Fibroblast of skin of left biceps (primary cell): ENCODE results near the gene LSM10.

Source experiments
- DNase-seq, 2 experiments: peaks; one replicate each; pipeline ENCODE4 v3.0.0-alpha.2; 2013; ENCODE audit warnings: low read depth in 2 of 2

The LSM10 gene

DNA sequence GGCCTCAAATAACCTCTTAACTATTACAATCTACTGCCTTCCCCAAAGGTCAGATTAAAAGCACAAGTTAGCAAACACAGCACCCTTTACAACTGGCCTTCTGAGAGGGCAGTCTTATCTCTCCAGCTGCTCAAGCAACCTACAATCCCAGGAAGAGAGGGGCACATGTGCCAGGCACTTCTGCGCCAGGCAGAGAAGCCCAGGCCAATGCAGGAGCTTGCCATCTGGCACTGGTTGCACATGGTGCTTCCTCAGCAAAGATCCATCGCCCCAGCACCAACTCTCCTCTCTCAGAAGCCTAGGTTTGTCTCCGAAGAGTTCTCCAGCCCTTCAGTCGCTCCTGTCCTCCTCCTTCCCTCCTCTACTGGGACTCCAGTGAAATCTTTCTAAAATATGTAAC lies 14.5 kb downstream of the LSM10 start:
- DNase-seq, result no peak

DNA sequence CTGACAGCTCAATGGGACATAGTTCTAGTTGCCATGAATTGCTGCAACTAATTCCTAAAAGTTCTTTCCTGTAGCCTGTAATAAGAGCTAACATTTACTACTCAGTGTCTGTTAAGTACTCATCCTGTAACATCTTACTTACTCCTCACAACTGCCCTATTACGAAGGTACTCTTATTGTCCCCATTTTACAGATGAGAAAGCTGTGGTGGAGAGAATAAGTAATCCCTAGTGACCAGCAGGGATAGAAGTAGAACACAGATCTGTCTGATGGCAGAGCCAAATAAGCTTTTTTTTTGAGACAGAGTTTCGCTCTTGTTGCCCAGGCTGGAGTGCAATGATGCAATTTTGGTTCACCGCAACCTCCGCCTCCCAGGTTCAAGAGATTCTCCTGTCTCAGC lies 15.0 kb downstream of the LSM10 start:
- no peak for DNase-seq

DNA sequence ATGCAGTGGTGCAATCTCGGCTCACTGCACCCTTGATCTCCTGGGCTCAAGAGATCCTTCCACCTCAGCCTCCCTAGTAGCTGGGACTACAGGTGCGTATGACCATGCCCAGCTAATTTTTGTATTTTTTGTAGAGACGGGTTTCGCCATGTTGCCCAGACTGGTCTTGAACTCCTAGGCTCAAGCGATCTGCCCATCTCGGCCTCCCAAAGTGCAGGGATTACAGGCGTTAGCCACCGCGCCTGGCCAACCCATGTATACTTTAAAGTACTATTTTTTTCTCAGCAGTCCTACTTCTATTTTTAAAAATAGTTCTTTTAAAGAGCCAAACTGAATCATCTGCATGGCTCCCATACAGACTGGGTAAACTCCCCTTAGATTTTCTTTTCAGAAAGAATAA lies 15.5 kb downstream of the LSM10 start:
- no peak for DNase-seq

DNA sequence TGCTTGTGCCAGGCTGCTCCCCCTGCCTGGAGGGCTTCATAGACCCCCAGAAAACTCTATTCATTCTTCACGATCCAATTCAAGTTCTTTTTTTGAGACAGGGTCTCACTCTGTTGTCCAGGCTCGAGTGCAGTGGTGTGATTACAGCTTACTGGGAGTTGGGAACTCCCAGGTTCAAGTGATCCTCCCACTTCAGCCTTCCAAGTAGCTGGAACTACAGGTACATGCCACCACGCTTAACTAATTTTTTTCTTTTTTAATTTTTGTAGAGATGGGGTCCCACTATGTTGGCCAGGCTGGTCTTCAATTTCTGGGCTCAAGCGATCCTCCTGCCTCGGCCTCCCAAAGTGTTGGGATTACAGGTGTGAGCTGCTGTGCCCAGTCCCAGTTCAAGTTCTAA lies 16.3 kb downstream of the LSM10 start:
- no peak for DNase-seq

DNA sequence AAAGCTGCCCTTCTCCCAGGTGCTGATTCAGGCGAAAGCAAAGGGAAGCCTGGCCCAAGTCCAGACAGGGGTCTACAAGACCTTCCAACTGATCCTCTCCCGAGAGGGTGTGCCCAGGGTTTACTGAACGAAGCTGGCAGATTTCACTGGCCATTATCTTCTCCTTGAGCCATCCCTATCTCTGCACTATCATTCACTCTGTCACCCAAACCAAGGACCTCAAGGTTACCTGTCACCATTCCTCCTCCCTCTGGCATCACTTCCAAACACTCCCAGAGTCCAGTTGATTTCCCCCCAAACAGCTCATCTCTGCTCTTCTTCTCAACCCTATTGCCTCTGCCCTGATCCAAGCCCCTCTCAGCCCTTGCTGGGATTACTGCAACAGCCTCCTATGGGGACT lies 16.9 kb downstream of the LSM10 start:
- DNase-seq, result no peak

DNA sequence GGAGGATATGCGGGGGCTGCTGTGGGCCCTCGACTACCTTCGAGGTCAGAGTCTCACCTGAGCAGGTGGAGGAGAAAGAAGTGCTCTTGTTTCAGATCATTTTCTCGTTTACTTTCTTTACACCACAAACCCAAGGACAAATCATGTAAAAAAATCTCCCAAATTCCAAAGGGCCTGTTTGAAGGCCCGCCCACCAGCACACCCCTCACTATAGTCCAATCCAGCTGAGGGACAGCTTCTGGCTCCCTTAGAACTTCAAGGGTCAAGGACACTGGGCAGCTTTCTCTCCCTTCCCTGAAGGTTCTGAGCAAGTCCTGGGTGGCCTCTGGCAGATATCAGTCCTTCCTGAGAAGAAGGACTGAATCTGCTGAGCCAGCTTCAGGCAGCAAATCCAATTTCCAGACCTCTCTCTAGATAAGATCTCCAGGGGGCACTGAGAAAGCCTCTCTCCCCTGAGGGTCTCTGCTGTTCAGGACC lies 17.5 kb downstream of the LSM10 start:
- DNase-seq, result no peak

DNA sequence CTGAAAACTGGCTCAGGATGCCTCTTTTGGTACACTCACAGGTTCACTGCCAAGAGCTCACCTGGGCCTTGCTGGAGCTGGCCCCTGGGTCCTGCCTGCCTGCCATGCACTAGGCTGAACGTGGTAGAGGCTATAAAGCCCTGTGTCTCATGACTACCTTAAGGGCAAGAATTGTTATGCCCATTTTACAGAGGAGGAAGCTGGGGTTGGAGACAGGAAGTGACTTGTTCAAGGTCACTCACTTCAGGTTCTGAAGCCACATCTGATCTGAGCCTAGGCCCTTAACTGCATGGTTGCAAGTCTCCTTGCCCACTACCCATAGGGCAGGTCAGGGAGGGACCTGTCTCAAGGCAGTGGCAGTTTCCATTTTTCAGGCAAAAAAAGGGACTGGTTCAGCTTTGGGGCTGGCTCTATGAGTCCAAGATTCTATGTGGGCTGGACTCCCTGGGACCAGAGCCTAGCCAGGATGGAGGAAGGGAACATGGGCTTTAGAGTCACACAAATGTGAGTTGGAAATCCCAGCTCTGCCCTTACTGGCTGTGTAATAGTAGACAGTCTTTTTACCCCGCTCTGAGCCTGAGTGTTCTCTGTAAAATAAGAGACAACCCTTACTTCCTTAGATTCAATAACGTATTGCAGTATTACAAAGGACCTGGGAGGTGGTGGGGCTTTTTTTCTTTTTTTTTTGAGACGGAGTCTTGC lies 19.8 kb downstream of the LSM10 start:
- no peak for DNase-seq

DNA sequence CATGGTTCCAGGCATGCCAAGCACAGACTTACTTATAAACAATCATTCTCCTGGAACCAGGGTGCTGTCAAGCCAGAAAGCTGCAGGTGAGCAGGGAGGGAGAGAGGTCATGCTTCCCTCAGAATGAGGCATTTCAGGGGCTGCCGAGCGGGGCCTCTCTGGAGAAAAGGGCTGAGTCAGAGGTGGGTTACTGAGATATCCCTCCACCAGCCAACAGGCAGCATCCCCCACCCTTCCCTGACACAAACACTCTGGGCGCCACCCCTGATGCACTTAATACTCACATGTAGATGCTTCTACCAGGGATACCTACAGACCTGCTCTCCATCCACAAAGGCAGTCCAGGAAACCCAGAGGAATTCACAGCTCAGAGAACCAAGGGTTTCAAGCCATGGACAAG lies 25.1 kb downstream of the LSM10 start:
- no peak for DNase-seq

DNA sequence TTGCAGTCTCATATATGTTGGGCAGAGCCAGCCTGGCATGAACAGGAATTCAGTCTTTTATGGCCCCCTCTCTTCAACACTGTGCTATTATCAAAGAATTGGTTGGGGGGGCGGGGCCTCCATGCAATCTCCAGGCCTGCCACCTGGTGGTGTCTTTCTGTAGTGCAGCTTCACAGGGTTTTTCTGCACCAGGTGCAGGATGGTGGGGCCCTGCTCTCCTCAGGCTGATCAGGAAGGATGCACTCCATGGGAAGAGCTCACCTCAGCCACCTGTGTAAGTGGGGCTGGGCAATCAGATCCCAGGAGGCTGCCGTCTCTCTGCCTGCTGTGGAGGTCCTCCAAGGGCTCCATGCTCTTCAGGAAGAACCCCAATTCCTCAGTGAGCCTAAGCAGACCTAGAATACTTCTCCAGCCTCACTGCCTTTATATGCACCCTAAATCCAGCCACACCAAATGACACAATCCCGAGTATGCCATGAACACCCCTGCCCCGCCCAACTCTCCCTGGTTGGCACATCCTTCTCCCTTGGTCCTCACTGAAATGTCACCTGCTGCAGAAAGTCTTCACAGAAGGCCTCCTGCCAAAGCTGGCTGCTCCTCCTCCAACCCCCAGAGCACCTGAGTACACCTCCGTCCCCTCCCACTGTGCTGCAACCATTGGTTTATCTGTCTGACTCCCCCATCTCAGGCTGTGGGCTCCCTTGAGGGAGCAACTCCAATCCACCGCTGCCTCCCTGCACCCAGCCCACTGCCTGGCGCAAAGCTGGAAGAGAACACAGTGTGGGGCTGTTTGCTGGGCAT lies 28.4 kb downstream of the LSM10 start:
- no peak for DNase-seq

DNA sequence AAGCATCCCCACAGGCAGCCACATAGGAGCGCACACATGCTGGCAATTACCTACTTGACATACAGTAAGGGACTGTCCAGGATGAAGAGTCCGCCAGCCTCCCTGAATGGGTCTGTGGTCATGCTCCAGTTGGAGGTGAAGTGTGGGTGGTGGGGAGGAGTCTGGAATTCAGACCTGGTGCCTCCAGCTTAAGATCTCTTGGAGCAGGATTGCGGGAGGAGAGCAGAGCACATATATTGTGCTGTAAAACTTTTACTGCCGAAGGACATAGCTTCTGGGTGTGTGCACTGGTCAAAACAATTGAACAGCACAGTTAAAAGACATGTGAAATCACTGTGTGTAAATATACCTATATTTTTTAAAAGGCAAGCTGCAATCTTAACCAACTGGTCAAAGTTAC lies 29.9 kb downstream of the LSM10 start:
- no peak for DNase-seq

DNA sequence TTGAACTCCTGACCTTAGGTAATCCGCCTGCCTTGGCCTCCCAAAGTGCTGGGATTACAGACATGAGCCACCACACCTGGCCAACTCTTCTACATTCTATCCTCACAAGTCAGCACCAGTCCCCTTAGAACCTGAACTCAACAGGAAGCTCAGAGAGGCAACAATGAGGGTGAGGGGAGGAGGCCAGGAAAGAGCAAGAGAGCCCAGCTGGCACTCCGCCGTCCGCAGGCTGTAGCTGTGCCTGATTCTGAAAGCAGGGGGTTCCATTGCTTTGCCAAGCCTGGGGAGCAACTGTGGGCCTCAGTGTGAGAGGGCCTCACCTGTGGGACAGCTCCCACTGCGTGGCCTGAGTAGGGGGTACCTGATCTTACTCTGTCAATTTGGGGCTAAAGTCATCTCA lies 30.6 kb downstream of the LSM10 start:
- no peak for DNase-seq

DNA sequence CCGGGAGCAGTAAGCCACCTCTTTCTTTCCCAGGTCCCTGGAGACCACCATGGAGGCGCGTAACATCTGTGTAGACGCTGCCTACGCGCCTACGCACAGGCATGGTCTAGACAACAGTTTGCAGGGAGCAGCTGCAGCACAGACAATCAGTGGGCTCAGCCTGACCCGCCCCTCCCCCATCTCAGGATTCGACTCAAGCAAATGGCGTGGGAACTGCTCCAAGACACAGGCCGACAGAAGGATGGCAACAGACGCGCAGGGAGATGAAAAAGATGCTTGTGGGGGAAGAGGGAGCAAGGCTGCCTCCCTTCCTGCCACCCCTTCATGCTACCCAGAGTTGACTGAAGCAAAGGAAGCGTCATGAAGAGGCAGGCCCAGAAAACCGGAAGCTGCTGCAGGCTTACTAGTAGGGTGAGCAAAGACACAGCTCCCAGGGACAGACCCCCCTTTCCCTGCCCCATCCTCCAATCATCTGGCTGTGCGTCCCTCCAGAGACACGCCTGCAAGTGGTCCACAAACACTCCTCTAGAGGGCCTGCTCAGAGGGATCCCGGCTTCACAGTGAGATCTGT lies 31.5 kb downstream of the LSM10 start:
- peak in 1 of 2 experiments; percentile 54 for DNase-seq

DNA sequence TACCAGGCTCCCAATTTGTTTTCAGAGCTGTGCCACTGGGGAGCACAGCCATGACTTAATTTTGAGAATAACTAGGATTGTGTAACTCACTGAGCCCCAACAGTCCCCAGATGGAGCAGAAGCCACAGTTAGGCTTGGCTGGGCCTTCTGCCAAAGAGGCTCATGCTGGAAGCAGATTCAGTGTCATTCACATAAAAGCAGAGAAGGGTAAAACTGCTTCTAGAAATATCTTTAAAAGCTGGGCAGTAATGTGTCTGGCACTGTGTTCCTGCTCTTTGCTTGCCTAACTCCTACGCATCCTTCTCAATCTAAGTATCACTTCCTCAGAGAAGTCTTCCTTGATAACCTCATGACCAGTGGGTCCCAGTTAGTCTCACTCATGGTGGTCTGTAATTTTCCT lies 32.3 kb downstream of the LSM10 start:
- DNase-seq, result peak in 1 of 2 experiments; percentile 48

DNA sequence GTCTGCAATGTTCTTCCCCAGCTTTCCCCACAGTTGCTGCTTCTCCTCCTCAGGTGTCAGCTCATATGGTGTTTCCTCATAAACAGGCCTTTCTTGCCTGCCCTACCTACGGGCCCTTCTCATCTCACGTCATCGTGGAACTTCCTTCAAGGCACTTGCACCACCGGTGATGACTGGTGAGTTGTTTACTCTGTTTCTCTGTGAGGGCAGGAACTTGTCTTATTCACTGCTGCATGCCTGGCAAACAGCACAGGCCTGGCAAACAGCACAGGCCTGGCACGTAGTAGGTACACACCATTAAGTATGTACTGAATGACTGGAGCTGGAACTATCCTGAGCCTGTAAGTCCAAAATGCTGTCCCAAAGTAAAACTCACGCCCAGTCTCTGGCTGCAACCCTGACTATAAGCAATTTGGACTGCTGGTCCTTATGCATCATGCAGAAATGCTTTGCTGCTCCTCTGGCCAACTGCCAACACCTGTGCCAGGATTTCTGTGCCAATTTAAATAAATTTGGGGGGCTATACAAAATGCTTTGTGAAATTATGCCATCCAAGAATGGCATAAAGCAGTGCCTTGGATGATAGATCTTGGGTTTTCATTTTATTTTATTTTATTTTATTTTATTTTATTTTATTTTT lies 37.7 kb downstream of the LSM10 start:
- DNase-seq, result no peak

DNA sequence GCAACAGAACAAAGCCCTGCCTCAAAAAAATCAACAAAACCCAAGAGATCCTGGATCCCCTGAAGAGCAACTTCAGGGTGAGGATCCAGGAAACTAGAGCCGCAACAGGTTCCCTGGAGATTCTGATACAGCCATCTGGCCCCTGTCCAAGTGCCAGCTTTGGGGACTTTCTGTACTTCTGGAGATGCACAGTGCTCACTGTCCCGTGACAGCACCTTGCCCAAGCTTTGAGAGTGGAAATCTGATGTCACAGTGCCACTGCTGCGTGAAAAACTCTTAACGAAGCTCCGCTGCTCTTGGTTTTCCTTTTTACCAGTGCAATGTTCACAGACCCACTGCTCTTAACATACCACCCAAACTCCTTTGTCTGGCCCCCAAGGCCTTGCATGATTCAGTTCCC lies 38.3 kb downstream of the LSM10 start:
- no peak for DNase-seq

DNA sequence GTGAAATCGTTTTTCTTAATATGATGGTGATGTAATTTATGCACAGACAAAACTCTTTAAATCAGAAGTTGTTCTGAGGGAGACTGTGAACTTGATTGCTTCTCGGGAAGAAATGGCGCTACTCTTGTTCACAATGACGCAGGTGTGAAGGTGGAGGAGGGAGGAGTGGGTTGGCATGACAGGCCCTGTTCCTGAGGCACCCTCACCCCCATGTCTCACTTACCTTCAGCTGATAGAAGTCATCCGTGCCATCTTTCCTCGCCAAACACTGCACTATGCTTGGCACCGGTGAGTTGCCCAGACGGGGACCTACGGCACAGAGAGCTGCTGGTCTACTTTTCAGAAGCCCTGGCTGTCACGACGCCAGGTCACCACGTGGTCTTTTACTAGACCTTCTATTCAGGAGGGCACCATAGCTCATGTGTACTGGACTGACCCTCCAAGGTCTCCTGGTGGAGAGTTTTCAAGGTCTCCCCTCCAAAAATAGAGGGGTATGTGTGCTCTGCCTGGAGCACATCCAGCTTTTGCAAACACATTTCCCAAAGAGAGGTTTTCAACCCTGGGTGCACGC lies 39.1 kb downstream of the LSM10 start:
- DNase-seq, result no peak

DNA sequence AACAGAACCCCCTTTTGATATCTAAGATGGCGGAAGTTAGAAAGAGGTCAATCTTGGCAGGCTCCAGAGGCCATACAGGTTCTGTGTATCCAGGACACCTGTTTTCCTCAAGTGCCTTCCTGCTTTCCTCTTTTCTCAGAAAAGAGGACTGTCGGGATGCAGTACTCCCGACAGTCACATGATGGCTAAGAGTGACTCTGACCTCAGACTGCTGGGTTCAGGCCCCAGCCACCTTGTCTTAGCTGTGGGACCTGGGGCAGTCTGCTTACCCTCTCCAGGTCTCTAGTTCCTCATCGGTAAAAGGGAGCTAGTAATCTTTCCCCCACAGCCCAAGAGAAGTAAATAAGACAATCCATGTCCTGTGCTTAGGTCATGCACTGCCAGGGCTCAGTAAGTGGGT lies 41.9 kb downstream of the LSM10 start:
- no peak for DNase-seq

DNA sequence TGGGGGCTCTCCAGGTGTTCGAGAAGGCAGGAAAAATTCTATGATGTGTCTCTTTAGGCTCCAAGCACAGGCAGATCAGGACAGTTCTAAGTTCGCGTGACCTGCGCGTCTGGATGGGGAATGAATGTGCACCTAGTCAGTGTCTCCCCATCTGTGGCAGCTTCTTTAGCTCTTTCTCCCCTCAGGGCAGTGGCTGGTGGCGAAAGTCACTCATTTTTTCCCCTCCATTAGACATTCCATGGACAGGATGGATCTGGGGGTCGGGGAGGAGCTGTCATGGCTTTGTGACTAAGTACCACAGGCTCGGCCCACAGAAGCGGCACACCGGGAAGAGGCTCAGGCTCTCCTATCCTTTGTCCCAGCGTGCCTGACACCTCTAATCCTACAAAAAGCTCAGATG lies 43.2 kb downstream of the LSM10 start:
- DNase-seq, result no peak

DNA sequence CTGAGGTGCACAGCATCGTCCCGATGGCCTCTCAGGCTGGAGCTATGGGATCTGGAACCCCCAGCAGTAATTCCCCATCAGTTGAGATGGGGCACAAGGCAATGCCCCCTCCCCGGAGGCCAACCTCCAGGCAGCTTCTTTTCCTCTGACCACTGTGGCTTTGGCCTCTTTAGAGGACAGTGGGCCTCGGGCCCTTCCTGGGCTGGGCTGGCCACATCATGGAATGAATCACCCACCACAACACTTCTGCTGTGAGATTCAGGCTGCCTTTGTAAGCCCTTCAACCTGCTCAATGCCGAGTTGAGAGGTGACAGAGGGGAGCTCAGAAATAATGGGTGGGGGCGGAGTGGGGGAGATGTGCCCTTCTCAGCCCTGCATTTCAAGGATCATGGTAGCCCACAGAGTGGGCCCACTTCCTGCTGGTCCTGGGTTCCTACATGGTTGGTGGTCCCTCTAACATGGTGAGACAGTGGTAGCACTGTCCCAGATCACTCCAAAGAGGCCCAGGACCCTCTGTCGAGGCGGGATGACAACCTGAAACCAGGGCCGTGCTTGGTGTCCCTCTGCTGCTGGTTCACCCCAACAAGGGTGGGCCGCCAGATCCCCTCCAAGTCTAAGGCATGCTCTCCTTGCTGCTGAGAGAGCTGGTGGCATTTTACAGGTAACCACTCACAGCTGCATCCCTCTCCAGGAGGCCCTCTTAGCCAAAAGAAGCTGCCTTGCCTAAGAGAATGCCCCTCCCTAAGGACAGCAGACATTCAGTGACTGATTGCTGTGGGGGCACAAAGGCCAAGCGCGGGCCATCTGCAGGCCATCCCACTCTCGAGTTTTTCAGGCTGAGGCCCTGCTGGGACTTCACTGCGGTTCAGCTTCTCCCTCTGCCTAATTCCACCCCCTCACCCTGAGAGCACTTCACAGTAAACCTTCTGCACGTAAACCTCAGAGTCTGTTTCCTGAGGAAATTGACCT lies 44.5 kb downstream of the LSM10 start:
- DNase-seq, result no peak

DNA sequence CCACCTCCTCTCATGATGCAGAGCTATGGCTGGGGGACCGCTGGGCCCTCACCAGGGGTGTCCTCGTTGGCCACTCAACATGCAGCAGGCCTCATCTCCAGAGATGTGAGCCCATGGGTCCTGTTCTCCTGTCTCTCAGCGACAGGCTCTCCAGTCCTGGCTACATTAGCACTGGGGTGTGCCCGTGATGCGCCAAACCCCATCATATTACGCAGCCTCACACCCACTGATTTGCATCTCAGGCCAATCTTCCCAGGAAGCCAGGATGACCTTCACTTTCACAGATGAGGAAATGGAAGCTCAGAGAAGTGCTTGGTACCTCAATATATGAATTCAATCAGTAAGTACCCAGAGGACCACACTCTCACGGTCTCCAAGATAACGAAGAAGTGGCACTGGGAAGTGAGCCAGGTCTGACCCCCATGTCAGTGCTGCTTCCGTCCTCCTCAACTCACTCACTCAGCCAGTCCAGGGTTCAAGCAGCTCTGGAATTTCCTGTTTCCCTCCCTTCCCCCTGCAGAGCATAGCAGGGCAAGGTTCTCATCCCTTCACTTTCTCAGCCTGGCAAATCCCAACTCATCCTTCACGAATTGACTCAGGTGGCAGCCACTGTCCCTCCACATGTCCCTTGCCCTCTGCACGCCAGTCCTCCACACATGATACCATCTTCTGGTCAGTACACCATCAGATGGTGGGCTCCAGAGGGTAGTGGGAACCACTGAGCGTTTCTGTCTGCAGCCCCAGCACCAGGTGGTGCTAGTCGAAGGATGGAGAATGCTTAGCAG lies 45.4 kb downstream of the LSM10 start:
- DNase-seq, result no peak
